Umbilical cord (tissue), 2 donors: Measurements from ENCODE around the gene PROSER3. TPM values are rescaled to one million over a fixed set of nuclear protein-coding genes. Genes with fewer than 3 reads are reported as not detected.

Experiments used
- DNase-seq: peaks from one replicate; pipeline ENCODE4 v3.0.0-alpha.2; 2015; ENCODE audit warnings: low spot score
- total RNA-seq: library from RNA; depleted of rRNA; stranded (reverse); fragments of >200 nt; gene quantifications from one replicate; pipeline ENCODE4 v1.2.3, GENCODE V29; 2014; ENCODE audit warnings: low replicate concordance; ENCODE audit not compliant: insufficient read depth

PROSER3 gene
- total RNA-seq, 1 donor from 2014 or later = 15.9 TPM

- DNase-seq = no peak
Measured at GRCh38 chr19:35816846-35817245, 58.9 kb downstream of the PROSER3 start.

- no peak for DNase-seq
Measured at GRCh38 chr19:35818445-35818844, 60.5 kb downstream of the PROSER3 start.

Other genes starting within 250 kb of the PROSER3 start
- gene DMKN, start 244.5 kb upstream of the PROSER3 start, total RNA-seq = 11.8 TPM
- 2.2 TPM for gene SBSN, start 229.9 kb upstream of the PROSER3 start, total RNA-seq
- gene GAPDHS, start 224.7 kb upstream of the PROSER3 start, total RNA-seq = not detected
- 55.4 TPM for gene TMEM147, start 212.6 kb upstream of the PROSER3 start, total RNA-seq
- not detected for gene ATP4A, start 194.5 kb upstream of the PROSER3 start, total RNA-seq
- gene PMIS2, start 172.0 kb upstream of the PROSER3 start, total RNA-seq = not detected
- gene HAUS5, start 145.4 kb upstream of the PROSER3 start, total RNA-seq = 4.6 TPM
- 20.9 TPM for gene RBM42, start 129.1 kb upstream of the PROSER3 start, total RNA-seq
- gene ETV2, start 116.4 kb upstream of the PROSER3 start, total RNA-seq = not detected
- gene COX6B1, start 109.9 kb upstream of the PROSER3 start, total RNA-seq = 177 TPM
- 6.7 TPM for gene UPK1A, start 91.7 kb upstream of the PROSER3 start, total RNA-seq
- not detected for gene ZBTB32, start 53.6 kb upstream of the PROSER3 start, total RNA-seq
- 2.2 TPM for gene KMT2B, start 40.2 kb upstream of the PROSER3 start, total RNA-seq
- gene IGFLR1, start 15.7 kb upstream of the PROSER3 start, total RNA-seq = not detected
- gene U2AF1L4, start 12.8 kb upstream of the PROSER3 start, total RNA-seq = not detected
- gene PSENEN, start 12.5 kb upstream of the PROSER3 start, total RNA-seq = 3.6 TPM
- 8.4 TPM for gene LIN37, start 9.6 kb upstream of the PROSER3 start, total RNA-seq
- 67.4 TPM for gene HSPB6, start 1.1 kb upstream of the PROSER3 start, total RNA-seq
- gene ARHGAP33, start 17.4 kb downstream of the PROSER3 start, total RNA-seq = 0.96 TPM
- 5.5 TPM for gene PRODH2, start 54.7 kb downstream of the PROSER3 start, total RNA-seq
- gene NPHS1, start 94.3 kb downstream of the PROSER3 start, total RNA-seq = 0.48 TPM
- gene KIRREL2, start 98.7 kb downstream of the PROSER3 start, total RNA-seq = not detected
- gene APLP1, start 110.4 kb downstream of the PROSER3 start, total RNA-seq = 8.4 TPM
- 15.6 TPM for gene NFKBID, start 142.4 kb downstream of the PROSER3 start, total RNA-seq
- gene HCST, start 144.4 kb downstream of the PROSER3 start, total RNA-seq = not detected
- gene TYROBP, start 150.1 kb downstream of the PROSER3 start, total RNA-seq = 28.4 TPM
- 2.9 TPM for gene LRFN3, start 178.2 kb downstream of the PROSER3 start, total RNA-seq
- 20.2 TPM for gene SDHAF1, start 237.0 kb downstream of the PROSER3 start, total RNA-seq